Measurements from ENCODE around the gene FAM169A. TPM values are rescaled to one million over a fixed set of nuclear protein-coding genes. Genes with fewer than 3 reads are reported as not detected.

Gene FAM169A
- polyA plus RNA-seq, 1 donor from 2014 or later = 46.7 TPM

DNA sequence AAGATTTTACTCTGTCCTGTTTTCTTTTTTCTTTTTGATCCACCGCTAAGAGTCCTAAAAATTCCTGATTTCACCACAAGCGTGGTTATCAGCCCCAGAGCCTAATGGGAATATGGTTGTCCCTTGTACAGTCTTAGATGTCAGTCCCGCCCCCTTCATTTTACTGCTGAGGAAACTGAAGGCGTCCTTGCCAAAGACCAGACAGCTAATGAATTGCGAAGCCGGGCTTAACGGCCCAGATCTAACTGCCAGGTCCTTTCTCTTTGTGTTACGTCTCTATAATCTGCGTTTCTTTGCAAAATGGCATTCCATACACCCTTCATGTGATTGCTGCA is 98.6 kb downstream of the FAM169A start:
- Histone ChIP-seq H3K4me2 (ENCODE audit: low read length) (peak overlapping the region; percentile 95), H2AFZ (ENCODE audit: low read depth, low read length) (peak overlapping the region; percentile 93), H3K79me2 (replicated peaks; ENCODE audit: insufficient read depth, low read length) (peaks cover 52% of the 10 kb centered on the region), H3K27me3 (ENCODE audit: insufficient read depth, low read depth, low read length) (no peaks in the 10 kb centered on the region), H3K9me2 (ENCODE audit: insufficient read depth, low read length) (no peaks in the 10 kb centered on the region), H3K9ac (ENCODE audit: low read length) (peak overlapping the region; percentile 89), H3K9me3 (ENCODE audit: low read length) (no peaks in the 10 kb centered on the region), H3F3A (ENCODE audit: insufficient read depth, low read length, poor library complexity, severe bottlenecking) (no peaks in the 10 kb centered on the region), H3K36me3 (ENCODE audit: insufficient read depth, low read length) (no peaks in the 10 kb centered on the region), H3K27ac (ENCODE audit: low read length) (peak overlapping the region; percentile 77), H4K20me1 (ENCODE audit: insufficient read depth) (no peaks in the 10 kb centered on the region), H3K4me3 (ENCODE audit: low read length) (peak overlapping the region; percentile 100)
- no peak for TF ChIP-seq POLR2AphosphoS5 (IDR thresholded peaks at IDR 0.05)
- TF ChIP-seq, protein P1, sequence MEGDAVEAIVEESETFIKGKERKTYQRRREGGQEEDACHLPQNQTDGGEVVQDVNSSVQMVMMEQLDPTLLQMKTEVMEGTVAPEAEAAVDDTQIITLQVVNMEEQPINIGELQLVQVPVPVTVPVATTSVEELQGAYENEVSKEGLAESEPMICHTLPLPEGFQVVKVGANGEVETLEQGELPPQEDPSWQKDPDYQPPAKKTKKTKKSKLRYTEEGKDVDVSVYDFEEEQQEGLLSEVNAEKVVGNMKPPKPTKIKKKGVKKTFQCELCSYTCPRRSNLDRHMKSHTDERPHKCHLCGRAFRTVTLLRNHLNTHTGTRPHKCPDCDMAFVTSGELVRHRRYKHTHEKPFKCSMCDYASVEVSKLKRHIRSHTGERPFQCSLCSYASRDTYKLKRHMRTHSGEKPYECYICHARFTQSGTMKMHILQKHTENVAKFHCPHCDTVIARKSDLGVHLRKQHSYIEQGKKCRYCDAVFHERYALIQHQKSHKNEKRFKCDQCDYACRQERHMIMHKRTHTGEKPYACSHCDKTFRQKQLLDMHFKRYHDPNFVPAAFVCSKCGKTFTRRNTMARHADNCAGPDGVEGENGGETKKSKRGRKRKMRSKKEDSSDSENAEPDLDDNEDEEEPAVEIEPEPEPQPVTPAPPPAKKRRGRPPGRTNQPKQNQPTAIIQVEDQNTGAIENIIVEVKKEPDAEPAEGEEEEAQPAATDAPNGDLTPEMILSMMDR (IDR thresholded peaks at IDR 0.05; ENCODE audit: poor library complexity, severe bottlenecking) = no peak
- TF ChIP-seq EZH2 (IDR thresholded peaks at IDR 0.05; ENCODE audit: borderline replicate concordance, insufficient read depth, low read length, poor library complexity, severe bottlenecking) = no peak

DNA sequence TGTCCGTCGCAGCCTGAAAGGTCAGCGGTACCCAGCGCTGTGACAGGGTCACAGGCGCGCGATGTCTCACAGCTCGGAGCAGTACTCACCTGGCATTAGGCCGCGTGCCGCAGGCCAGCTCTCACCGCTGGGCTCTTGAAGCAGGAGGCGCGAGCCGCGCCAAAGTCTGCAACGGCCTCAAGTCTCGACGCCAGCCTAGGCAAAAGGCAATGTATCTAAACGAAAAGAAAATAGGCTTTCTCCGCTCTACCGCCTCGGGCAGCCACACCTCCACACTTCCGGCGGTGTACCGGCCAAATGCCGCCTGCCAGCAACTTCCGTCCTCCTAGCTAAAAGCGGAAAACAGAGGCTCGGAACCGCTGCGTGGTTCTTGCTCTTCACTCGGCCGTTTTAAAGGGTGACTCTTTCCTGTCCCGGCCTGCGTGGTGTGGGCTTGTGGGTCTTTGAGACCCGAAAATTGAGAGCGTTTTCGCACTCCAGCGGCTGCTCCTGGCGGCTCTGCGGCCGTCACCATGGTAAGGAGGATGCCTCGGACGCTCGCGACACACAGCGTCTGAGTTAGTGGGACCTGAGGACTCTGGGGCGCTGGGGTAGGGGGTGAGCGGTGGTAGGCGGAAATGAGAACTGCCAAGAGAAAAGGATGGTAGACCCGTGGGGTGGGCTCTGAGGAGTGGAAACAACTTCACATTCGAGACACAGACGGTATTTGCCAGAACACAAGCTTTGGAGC is 99.2 kb downstream of the FAM169A start, which contains the start of the genes GFM2 and NSA2:
TSS of gene GFM2 (minus strand) at position 269 of the 730 bp plus-strand sequence. CDS start 3,375 bp downstream, outside the sequence.
TSS of gene NSA2 (plus strand) at position 401 of the 730 bp plus-strand sequence. CDS start at position 513, 112 bp downstream.
- peak within 1 kb of the TSS; percentile 98 for H2AFZ ChIP-seq (ENCODE audit: low read depth, low read length)
- H3F3A ChIP-seq (ENCODE audit: insufficient read depth, low read length, poor library complexity, severe bottlenecking) = no peaks in the 10 kb centered on the region
- peak within 1 kb of the TSS; percentile 77 for H3K27ac ChIP-seq (ENCODE audit: low read length)
- no peaks in the 10 kb centered on the region for H3K36me3 ChIP-seq (ENCODE audit: insufficient read depth, low read length)
- no peaks in the 10 kb centered on the region for H3K9me2 ChIP-seq (ENCODE audit: insufficient read depth, low read length)
- peaks cover 52% of the 10 kb centered on the region for H3K79me2 ChIP-seq (replicated peaks; ENCODE audit: insufficient read depth, low read length)
- H3K4me3 ChIP-seq (ENCODE audit: low read length) = peak within 1 kb of the TSS; percentile 100
- peak within 1 kb of the TSS; percentile 95 for H3K4me2 ChIP-seq (ENCODE audit: low read length)
- no peaks in the 10 kb centered on the region for H3K9me3 ChIP-seq (ENCODE audit: low read length)
- TF ChIP-seq POLR2AphosphoS5 (IDR thresholded peaks at IDR 0.05) (peak; percentile 83), MXI1 (conservative IDR thresholded peaks at IDR 0.05; ENCODE audit: poor library complexity, severe bottlenecking) (peak; percentile 96), RAD21 (conservative IDR thresholded peaks at IDR 0.05) (no peak), SMC3 (conservative IDR thresholded peaks at IDR 0.05; ENCODE audit: poor library complexity) (peak; percentile 32), EZH2 (IDR thresholded peaks at IDR 0.05; ENCODE audit: borderline replicate concordance, insufficient read depth, low read length, poor library complexity, severe bottlenecking) (no peak), EP300 (conservative IDR thresholded peaks at IDR 0.05; ENCODE audit: poor library complexity, severe bottlenecking) (peak; percentile 46), TAF1 (IDR thresholded peaks at IDR 0.05; ENCODE audit: low read depth) (peak; percentile 74)
- TF ChIP-seq, protein P2, sequence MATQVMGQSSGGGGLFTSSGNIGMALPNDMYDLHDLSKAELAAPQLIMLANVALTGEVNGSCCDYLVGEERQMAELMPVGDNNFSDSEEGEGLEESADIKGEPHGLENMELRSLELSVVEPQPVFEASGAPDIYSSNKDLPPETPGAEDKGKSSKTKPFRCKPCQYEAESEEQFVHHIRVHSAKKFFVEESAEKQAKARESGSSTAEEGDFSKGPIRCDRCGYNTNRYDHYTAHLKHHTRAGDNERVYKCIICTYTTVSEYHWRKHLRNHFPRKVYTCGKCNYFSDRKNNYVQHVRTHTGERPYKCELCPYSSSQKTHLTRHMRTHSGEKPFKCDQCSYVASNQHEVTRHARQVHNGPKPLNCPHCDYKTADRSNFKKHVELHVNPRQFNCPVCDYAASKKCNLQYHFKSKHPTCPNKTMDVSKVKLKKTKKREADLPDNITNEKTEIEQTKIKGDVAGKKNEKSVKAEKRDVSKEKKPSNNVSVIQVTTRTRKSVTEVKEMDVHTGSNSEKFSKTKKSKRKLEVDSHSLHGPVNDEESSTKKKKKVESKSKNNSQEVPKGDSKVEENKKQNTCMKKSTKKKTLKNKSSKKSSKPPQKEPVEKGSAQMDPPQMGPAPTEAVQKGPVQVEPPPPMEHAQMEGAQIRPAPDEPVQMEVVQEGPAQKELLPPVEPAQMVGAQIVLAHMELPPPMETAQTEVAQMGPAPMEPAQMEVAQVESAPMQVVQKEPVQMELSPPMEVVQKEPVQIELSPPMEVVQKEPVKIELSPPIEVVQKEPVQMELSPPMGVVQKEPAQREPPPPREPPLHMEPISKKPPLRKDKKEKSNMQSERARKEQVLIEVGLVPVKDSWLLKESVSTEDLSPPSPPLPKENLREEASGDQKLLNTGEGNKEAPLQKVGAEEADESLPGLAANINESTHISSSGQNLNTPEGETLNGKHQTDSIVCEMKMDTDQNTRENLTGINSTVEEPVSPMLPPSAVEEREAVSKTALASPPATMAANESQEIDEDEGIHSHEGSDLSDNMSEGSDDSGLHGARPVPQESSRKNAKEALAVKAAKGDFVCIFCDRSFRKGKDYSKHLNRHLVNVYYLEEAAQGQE (IDR thresholded peaks at IDR 0.05; ENCODE audit: borderline replicate concordance) = peak; percentile 44
- TF ChIP-seq, protein P1 (IDR thresholded peaks at IDR 0.05; ENCODE audit: poor library complexity, severe bottlenecking) = no peak
- no peaks in the 10 kb centered on the region for H3K27me3 ChIP-seq (ENCODE audit: insufficient read depth, low read depth, low read length)
- no peaks in the 10 kb centered on the region for H4K20me1 ChIP-seq (ENCODE audit: insufficient read depth)
- H3K9ac ChIP-seq (ENCODE audit: low read length) = peak within 1 kb of the TSS; percentile 89
